ENCODE results near the gene AHCYL1. TPM values are rescaled to one million over a fixed set of nuclear protein-coding genes. Genes with fewer than 3 reads are reported as not detected.

Gene AHCYL1
- total RNA-seq, 4 donors from 2014 or later: 90.3 to 200 (median 118) TPM

GRCh38 chr1:109960745-109961094 lies 23.8 kb upstream of the AHCYL1 start:
- Histone ChIP-seq H3K27ac (no peak overlapping the region), H3K4me1 (peaks cover 0 to 12% of the 10 kb centered on the region in 2 donors), H3K9me3 (no peaks in the 10 kb centered on the region), H3K4me3 (replicated peaks in 1 of 3) (no peak overlapping the region), H3K36me3 (no peaks in the 10 kb centered on the region), H3K27me3 (no peaks in the 10 kb centered on the region)
- 41 to 94% methylated on average over 1 of the region's 1 CpG for WGBS, 2 donors
- TF ChIP-seq POLR2A (IDR thresholded peaks at IDR 0.05) (no peak), CTCF (IDR thresholded peaks at IDR 0.05) (no peak)
- intact Hi-C loops (cut with DNase I): no loop called here
- DNase-seq: no peak

GRCh38 chr1:109963864-109964263 lies 20.7 kb upstream of the AHCYL1 start:
- no peaks in the 10 kb centered on the region for H3K36me3 ChIP-seq
- H3K4me3 ChIP-seq (replicated peaks in 1 of 3): no peak overlapping the region
- intact Hi-C loops (cut with DNase I): no loop called here
- H3K4me1 ChIP-seq: peaks cover 0 to 12% of the 10 kb centered on the region in 2 donors
- no peak overlapping the region for H3K27ac ChIP-seq
- DNase-seq: no peak
- 66 to 86% methylated on average over 1 of the region's 1 CpG for WGBS, 2 donors
- no peak for TF ChIP-seq CTCF (IDR thresholded peaks at IDR 0.05)
- TF ChIP-seq POLR2A (IDR thresholded peaks at IDR 0.05): no peak
- H3K27me3 ChIP-seq: no peaks in the 10 kb centered on the region
- no peaks in the 10 kb centered on the region for H3K9me3 ChIP-seq

- 94 to 96% methylated on average over 3 of the region's 3 CpGs for WGBS, 2 donors
- TF ChIP-seq POLR2A (IDR thresholded peaks at IDR 0.05) (no peak), CTCF (IDR thresholded peaks at IDR 0.05) (no peak)
- H3K9me3 ChIP-seq: no peaks in the 10 kb centered on the region
- DNase-seq: peak in 1 of 2 donors; percentile 12
- intact Hi-C loops (cut with DNase I): no loop called here
- H3K36me3 ChIP-seq: no peaks in the 10 kb centered on the region
- no peak overlapping the region for H3K27ac ChIP-seq
- no peaks in the 10 kb centered on the region for H3K27me3 ChIP-seq
- H3K4me1 ChIP-seq: no peaks in the 10 kb centered on the region
- no peak overlapping the region for H3K4me3 ChIP-seq (replicated peaks in 1 of 3)
Observed at GRCh38 chr1:109969146-109969829, 15.3 kb upstream of the AHCYL1 start.

GRCh38 chr1:109969907-109970306 lies 14.7 kb upstream of the AHCYL1 start:
- Histone ChIP-seq H3K27ac (no peak overlapping the region), H3K4me3 (replicated peaks in 1 of 3) (no peak overlapping the region), H3K4me1 (no peaks in the 10 kb centered on the region), H3K36me3 (no peaks in the 10 kb centered on the region), H3K27me3 (no peaks in the 10 kb centered on the region), H3K9me3 (no peaks in the 10 kb centered on the region)
- no peak for DNase-seq
- WGBS, 2 donors: 92 to 94% methylated on average over 3 of the region's 3 CpGs
- TF ChIP-seq CTCF (IDR thresholded peaks at IDR 0.05) (no peak), POLR2A (IDR thresholded peaks at IDR 0.05) (no peak)
- intact Hi-C loops (cut with DNase I): no loop called here

- no peaks in the 10 kb centered on the region for H3K27me3 ChIP-seq
- TF ChIP-seq POLR2A (IDR thresholded peaks at IDR 0.05) (no peak), CTCF (IDR thresholded peaks at IDR 0.05) (no peak)
- H3K4me1 ChIP-seq: no peaks in the 10 kb centered on the region
- intact Hi-C loops (cut with DNase I): no loop called here
- H3K36me3 ChIP-seq: no peaks in the 10 kb centered on the region
- no peaks in the 10 kb centered on the region for H3K9me3 ChIP-seq
- H3K4me3 ChIP-seq (replicated peaks in 1 of 3): no peak overlapping the region
- 33 to 43% methylated on average over 1 of the region's 1 CpG for WGBS, 2 donors
- no peak overlapping the region for H3K27ac ChIP-seq
- DNase-seq: no peak
Observed at GRCh38 chr1:109971559-109971958, 13.0 kb upstream of the AHCYL1 start.

Measured in thyroid gland (tissue), 4 donors.